K562 (cell line): ENCODE measurements around the gene MRI1. TPM values are rescaled to one million over a fixed set of nuclear protein-coding genes. Genes with fewer than 3 reads are reported as not detected.

Experiments used
- CHD1 ChIP-seq: fragments of 200-600 bp; sonication (generic); IDR thresholded peaks from one replicate; pipeline ENCODE4 v1.6.1; 2012; ENCODE audit warnings: mild to moderate bottlenecking, moderate library complexity, low read length, inconsistent platforms
- CREM ChIP-seq: IDR thresholded peaks from 2 replicates; pipeline ENCODE4 v1.6.1; 2014; ENCODE audit warnings: antibody characterized with exemption, low read depth
- DACH1 ChIP-seq: fragments of 450-650 bp; IDR thresholded peaks from 2 replicates; pipeline ENCODE4 v1.6.1; 2018; ENCODE audit not compliant: partially characterized antibody
- HCFC1 ChIP-seq: IDR thresholded peaks from 2 replicates; pipeline ENCODE4 v1.6.1; 2012; ENCODE audit warnings: low read depth, low read length, improper control_type of control experiment
- KDM5B ChIP-seq: fragments of 200-600 bp; sonication (generic); IDR thresholded peaks from 2 replicates; pipeline ENCODE4 v1.6.1; 2012; ENCODE audit warnings: low read depth, mild to moderate bottlenecking, moderate library complexity, low read length, control low read depth, inconsistent platforms; ENCODE audit not compliant: insufficient replicate concordance
- MAFF ChIP-seq: IDR thresholded peaks from 2 replicates; pipeline ENCODE4 v1.6.1; 2012; ENCODE audit warnings: low read length, improper control_type of control experiment
- MAFG ChIP-seq: fragments of 450-650 bp; conservative IDR thresholded peaks from 2 replicates; pipeline ENCODE4 v1.6.1; 2016; ENCODE audit warnings: missing genetic modification characterization, missing compliant biosample characterization
- MAX ChIP-seq: sonication (generic); formaldehyde crosslinking; IDR thresholded peaks from 2 replicates; pipeline ENCODE4 v1.9.0; 2022; ENCODE audit warnings: mild to moderate bottlenecking, missing genetic modification reagents
- POLR2B ChIP-seq: fragments of 450-650 bp; IDR thresholded peaks from 2 replicates; pipeline ENCODE4 v1.6.1; 2018; ENCODE audit warnings: low read depth; ENCODE audit not compliant: partially characterized antibody
- POLR2G ChIP-seq: fragments of 200-400 bp; formaldehyde crosslinking; IDR thresholded peaks from 2 replicates; pipeline ENCODE4 v1.6.1; 2017; ENCODE audit warnings: low read depth, mild to moderate bottlenecking, antibody characterized with exemption, low read length, moderate library complexity
- RAD21 ChIP-seq, 2 experiments: fragments of 250-450 bp in 1 of 2; fragments of 450-650 bp in 1 of 2; sonication (Bioruptor Pico) in 1 of 2; formaldehyde crosslinking in 1 of 2; IDR thresholded peaks in 1 of 2; conservative IDR thresholded peaks in 1 of 2; 2 replicates each; pipeline versions ENCODE4 v1.4.0 to v1.8.0; 2020 to 2022; ENCODE audit warnings: mild to moderate bottlenecking in 2 of 2, moderate library complexity in 1 of 2
- RHOXF2B ChIP-seq: fragments of 250-450 bp; sonication (Bioruptor Pico); conservative IDR thresholded peaks from 2 replicates; pipeline ENCODE4 v1.5.1; 2021
- SRSF7 ChIP-seq: fragments of 200-400 bp; formaldehyde crosslinking; optimal IDR thresholded peaks from 2 replicates; pipeline ENCODE3; 2017; ENCODE audit warnings: mild to moderate bottlenecking, low read depth, low read length
- TAF7 ChIP-seq: fragments of 450-650 bp; IDR thresholded peaks from 2 replicates; pipeline ENCODE4 v1.6.1; 2016; ENCODE audit warnings: missing genetic modification characterization, missing compliant biosample characterization
- XRCC5 ChIP-seq: fragments of 200-400 bp; formaldehyde crosslinking; IDR thresholded peaks from 2 replicates; pipeline ENCODE4 v1.6.1; 2017; ENCODE audit warnings: low read depth, mild to moderate bottlenecking, low read length
- ZBTB40 ChIP-seq, 2 experiments: fragments of 450-650 bp in 1 of 2; sonication (generic) in 1 of 2; formaldehyde crosslinking in 1 of 2; IDR thresholded peaks; 2 replicates each; pipeline versions ENCODE4 v1.7.1 to v1.9.0; 2016 to 2022; ENCODE audit warnings: inconsistent platforms in 1 of 2, mild to moderate bottlenecking in 1 of 2, missing genetic modification reagents in 1 of 2
- ZKSCAN3 ChIP-seq: fragments of 250-450 bp; sonication (Bioruptor Pico); IDR thresholded peaks from 2 replicates; pipeline ENCODE4 v1.4.0; 2020
- ZNF395 ChIP-seq: fragments of 200-800 bp; sonication (Bioruptor generic); IDR thresholded peaks from 2 replicates; pipeline ENCODE4 v1.6.1; 2017; ENCODE audit warnings: missing genetic modification characterization, missing compliant biosample characterization
- polyA plus RNA-seq, 8 experiments: library from polyadenylated mRNA; depleted of rRNA in 4 of 8; stranded (reverse) in 5 of 8; unstranded in 3 of 8; fragments of >200 nt; fragmentation: Nextera tagmentation in 2 of 8; fragmentation: Illumina TruSeq in 1 of 8; extraction: Ambion mirVana in 2 of 8; extraction: Trizol in 1 of 8; gene quantifications; 2 replicates each; pipeline versions ENCODE4 v1.2.1 to v1.2.3, GENCODE V29; 2011 to 2014; ENCODE audit warnings: inconsistent platforms in 1 of 8, missing spikeins in 1 of 8
- total RNA-seq, 7 experiments: library from RNA; depleted of rRNA in 6 of 7; stranded (reverse); fragments of >200 nt in 6 of 7; fragmentation: Illumina TruSeq in 2 of 7; extraction: Trizol in 2 of 7; gene quantifications; 2 replicates each; pipeline versions ENCODE4 v1.2.1 to v1.2.3, GENCODE V29; 2011 to 2021; ENCODE audit warnings: low replicate concordance in 1 of 7

The MRI1 gene
- total and polyA plus RNA-seq, 9 of the 15 experiments (the other 6 are each of a cell fraction or from before 2014, with no cell fraction given) = 5.5 to 57.4 (median 28.2) TPM

GRCh38 chr19:13748169-13748828, 16.0 kb upstream of the MRI1 start (continued):
- TF ChIP-seq DACH1 (peak; percentile 51), CREM (peak; percentile 89), MAFG (tag) (no peak), POLR2G (no peak), POLR2B (no peak), TAF7 (tag) (no peak), SRSF7 (no peak), RAD21 (CRISPR knock-in tag; conservative IDR thresholded peaks at IDR 0.05 in 1 of 2, IDR thresholded peaks at IDR 0.05 in 1 of 2) (no peak), CHD1 (no peak), HCFC1 (no peak), MAX (no peak), ZKSCAN3 (CRISPR knock-in tag) (no peak), KDM5B (peak; percentile 1), ZNF395 (no peak), RHOXF2B (CRISPR knock-in tag) (no peak), MAFF (no peak), ZBTB40 (IDR thresholded peaks at IDR 0.05) (peak; percentile 32), ZBTB40 (CRISPR knock-in tag; IDR thresholded peaks at IDR 0.05) (no peak), XRCC5 (no peak)
